ENCODE data around the gene DDA1. TPM values are rescaled to one million over a fixed set of nuclear protein-coding genes. Genes with fewer than 3 reads are reported as not detected.

DDA1 gene
- total and polyA plus RNA-seq, 2 of the 13 experiments (the other 11 are each of a cell fraction or from before 2014, with no cell fraction given) = 24.5 to 26.0 TPM

DNA sequence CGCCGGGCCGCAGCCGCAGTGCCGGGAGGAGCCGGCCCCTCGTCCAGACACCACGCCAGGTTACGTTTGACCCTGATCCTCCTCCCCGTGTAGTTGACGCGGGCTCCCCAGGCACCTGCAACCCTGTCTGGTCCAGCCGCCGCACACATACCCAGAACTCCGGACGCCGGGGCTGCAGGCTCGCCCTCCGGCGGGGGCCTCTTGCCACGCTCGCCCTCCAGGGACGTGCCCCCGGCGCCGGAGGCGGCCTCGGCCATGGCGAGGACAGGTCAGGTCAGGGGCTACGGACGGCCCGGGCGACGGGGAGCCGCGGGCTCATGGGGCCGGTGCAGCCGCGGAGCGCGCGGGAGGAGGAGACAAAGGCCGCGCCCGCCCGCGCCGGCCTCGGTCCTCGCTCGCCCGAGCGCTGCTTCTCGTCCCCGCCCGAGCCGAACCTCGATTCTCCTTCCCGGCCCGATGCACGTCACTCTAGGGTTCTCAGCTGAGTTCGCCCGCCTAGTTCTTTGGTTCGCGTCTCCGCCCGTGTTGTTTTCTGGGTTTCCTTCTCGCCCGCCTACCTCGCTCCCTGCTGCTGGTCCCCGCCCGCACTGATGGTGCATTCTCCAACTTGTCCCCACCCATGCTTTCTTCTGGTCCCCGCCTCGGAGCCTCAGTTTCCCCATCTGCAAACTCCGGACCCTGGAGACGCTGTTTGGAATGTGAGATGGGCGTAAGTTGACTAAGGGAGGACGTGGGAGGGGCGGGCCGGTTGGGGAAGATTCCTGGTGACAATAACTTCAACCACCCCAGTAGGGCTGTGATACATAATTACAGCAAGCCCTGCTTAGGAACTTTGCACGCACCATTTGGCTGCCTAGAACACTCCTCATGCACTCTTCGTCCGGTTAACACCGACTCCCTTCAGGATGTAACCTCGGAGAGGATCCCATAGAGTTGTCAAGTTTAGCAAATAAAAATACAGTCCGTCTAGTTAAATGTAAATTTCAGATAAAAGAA, 25.3 kb downstream of the DDA1 start, which contains the start of gene ANO8 (continued):
- TF ChIP-seq CHD4 (IDR thresholded peaks at IDR 0.05; ENCODE audit: borderline replicate concordance, low read length) (no peak), TOE1 (CRISPR knock-in tag; IDR thresholded peaks at IDR 0.05) (no peak), HOXA7 (CRISPR knock-in tag; IDR thresholded peaks at IDR 0.05) (no peak), SMARCC2 (IDR thresholded peaks at IDR 0.05) (no peak), KDM4B (CRISPR knock-in tag; IDR thresholded peaks at IDR 0.05) (no peak), PTBP1 (IDR thresholded peaks at IDR 0.05; ENCODE audit: low read depth, low read length, poor library complexity, severe bottlenecking) (peak; percentile 76), ZFP90 (CRISPR knock-in tag; IDR thresholded peaks at IDR 0.05; ENCODE audit: borderline replicate concordance) (no peak; the same call in 1 of the 2 replicates), NFKBIZ (CRISPR knock-in tag; IDR thresholded peaks at IDR 0.05) (no peak), ZNF251 (CRISPR knock-in tag; IDR thresholded peaks at IDR 0.05) (no peak), FOXA3 (CRISPR knock-in tag; IDR thresholded peaks at IDR 0.05) (peak; percentile 9; the same call in 1 of the 2 replicates), ZNF75D (CRISPR knock-in tag; IDR thresholded peaks at IDR 0.05; ENCODE audit: borderline replicate concordance) (no peak), ELF4 (CRISPR knock-in tag; IDR thresholded peaks at IDR 0.05; ENCODE audit: borderline replicate concordance) (no peak), POLR2A (IDR thresholded peaks at IDR 0.05; ENCODE audit: insufficient read depth in 1 of 2, low read depth in 2 of 2, low read length in 2 of 2) (peak in 1 of 2 experiments; percentile 50; a peak in 1 of 4 replicates), HDAC6 (IDR thresholded peaks at IDR 0.05; ENCODE audit: low read depth, low read length) (no peak), ZNF10 (CRISPR knock-in tag; IDR thresholded peaks at IDR 0.05; ENCODE audit: borderline replicate concordance, low read depth) (no peak), ETV5 (CRISPR knock-in tag; IDR thresholded peaks at IDR 0.05; ENCODE audit: borderline replicate concordance) (no peak), ATF1 (CRISPR knock-in tag; IDR thresholded peaks at IDR 0.05) (peak; percentile 49; the same call in 1 of the 2 replicates), HOXD1 (CRISPR knock-in tag; IDR thresholded peaks at IDR 0.05) (no peak)
- TF ChIP-seq, protein P1, sequence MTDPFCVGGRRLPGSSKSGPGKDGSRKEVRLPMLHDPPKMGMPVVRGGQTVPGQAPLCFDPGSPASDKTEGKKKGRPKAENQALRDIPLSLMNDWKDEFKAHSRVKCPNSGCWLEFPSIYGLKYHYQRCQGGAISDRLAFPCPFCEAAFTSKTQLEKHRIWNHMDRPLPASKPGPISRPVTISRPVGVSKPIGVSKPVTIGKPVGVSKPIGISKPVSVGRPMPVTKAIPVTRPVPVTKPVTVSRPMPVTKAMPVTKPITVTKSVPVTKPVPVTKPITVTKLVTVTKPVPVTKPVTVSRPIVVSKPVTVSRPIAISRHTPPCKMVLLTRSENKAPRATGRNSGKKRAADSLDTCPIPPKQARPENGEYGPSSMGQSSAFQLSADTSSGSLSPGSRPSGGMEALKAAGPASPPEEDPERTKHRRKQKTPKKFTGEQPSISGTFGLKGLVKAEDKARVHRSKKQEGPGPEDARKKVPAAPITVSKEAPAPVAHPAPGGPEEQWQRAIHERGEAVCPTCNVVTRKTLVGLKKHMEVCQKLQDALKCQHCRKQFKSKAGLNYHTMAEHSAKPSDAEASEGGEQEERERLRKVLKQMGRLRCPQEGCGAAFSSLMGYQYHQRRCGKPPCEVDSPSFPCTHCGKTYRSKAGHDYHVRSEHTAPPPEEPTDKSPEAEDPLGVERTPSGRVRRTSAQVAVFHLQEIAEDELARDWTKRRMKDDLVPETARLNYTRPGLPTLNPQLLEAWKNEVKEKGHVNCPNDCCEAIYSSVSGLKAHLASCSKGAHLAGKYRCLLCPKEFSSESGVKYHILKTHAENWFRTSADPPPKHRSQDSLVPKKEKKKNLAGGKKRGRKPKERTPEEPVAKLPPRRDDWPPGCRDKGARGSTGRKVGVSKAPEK (CRISPR knock-in tag; IDR thresholded peaks at IDR 0.05; ENCODE audit: borderline replicate concordance) = no peak
